ENCODE data around the gene C9orf50. TPM values are rescaled to one million over a fixed set of nuclear protein-coding genes. Genes with fewer than 3 reads are reported as not detected.

Gene C9orf50
- total and polyA plus RNA-seq, 2 experiments from 2014 or later: not detected

DNA sequence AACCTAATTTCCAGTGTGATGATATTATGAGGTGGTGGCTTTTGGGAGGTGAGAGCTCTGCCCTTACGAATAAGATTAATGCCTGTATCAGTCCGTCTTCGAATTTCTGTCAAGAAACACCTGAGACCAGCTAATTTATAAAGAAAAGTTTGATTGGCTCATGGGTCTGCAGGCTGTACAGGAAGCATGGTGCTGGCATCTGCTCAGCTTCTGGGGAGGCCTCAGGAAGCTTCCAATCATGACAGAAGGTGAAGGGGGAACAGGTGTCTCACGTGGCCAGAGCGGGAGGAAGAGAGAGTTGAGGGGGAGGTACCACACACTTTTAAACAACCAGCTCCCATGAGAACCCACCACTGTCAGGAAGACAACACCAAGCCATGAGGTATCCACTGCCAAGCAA lies 46.9 kb downstream of the C9orf50 start:
- Mint-ChIP-seq H3K9me3 (peaks cover 8% of the 10 kb centered on the region; the same call in 2 of the 3 replicates), H3K27me3 (ENCODE audit: insufficient read depth, low read depth, poor library complexity) (peaks cover 18% of the 10 kb centered on the region), H3K36me3 (ENCODE audit: low read depth) (peaks cover 3% of the 10 kb centered on the region; the same call in 1 of the 3 replicates), H3K27ac (no peak overlapping the region), H3K4me3 (no peak overlapping the region), H3K4me1 (peaks cover 18% of the 10 kb centered on the region)
- ATAC-seq (no peak), DNase-seq (ENCODE audit: low spot score) (no peak)
- H3K9me2 ChIP-seq (ENCODE audit: insufficient read depth): no peaks in the 10 kb centered on the region
- H3K4me3 ChIP-seq: no peak overlapping the region
- H3K36me3 ChIP-seq (ENCODE audit: insufficient read depth): no peaks in the 10 kb centered on the region
- H3K27me3 ChIP-seq (ENCODE audit: insufficient read depth): peaks cover 8% of the 10 kb centered on the region
- H3K79me2 ChIP-seq (replicated peaks; ENCODE audit: insufficient read depth): no peaks in the 10 kb centered on the region
- no peak overlapping the region for H3K27ac ChIP-seq (ENCODE audit: low read depth)
- no peaks in the 10 kb centered on the region for H3F3A ChIP-seq (replicated peaks; ENCODE audit: low read depth)
- H2AFZ ChIP-seq: no peak overlapping the region
- peaks cover 15% of the 10 kb centered on the region for H3K4me1 ChIP-seq (ENCODE audit: insufficient read depth)
- H4K20me1 ChIP-seq (replicated peaks; ENCODE audit: insufficient read depth): no peaks in the 10 kb centered on the region
- TF ChIP-seq, protein P1, sequence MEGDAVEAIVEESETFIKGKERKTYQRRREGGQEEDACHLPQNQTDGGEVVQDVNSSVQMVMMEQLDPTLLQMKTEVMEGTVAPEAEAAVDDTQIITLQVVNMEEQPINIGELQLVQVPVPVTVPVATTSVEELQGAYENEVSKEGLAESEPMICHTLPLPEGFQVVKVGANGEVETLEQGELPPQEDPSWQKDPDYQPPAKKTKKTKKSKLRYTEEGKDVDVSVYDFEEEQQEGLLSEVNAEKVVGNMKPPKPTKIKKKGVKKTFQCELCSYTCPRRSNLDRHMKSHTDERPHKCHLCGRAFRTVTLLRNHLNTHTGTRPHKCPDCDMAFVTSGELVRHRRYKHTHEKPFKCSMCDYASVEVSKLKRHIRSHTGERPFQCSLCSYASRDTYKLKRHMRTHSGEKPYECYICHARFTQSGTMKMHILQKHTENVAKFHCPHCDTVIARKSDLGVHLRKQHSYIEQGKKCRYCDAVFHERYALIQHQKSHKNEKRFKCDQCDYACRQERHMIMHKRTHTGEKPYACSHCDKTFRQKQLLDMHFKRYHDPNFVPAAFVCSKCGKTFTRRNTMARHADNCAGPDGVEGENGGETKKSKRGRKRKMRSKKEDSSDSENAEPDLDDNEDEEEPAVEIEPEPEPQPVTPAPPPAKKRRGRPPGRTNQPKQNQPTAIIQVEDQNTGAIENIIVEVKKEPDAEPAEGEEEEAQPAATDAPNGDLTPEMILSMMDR (conservative IDR thresholded peaks at IDR 0.05; ENCODE audit: low read depth in 2 of 2): no peak
- TF ChIP-seq POLR2AphosphoS5 (IDR thresholded peaks at IDR 0.05; ENCODE audit: low read depth): no peak
- TF ChIP-seq EZH2 (IDR thresholded peaks at IDR 0.05; ENCODE audit: low read depth, unreplicated experiment): no peak
- no peak for TF ChIP-seq EZH2phosphoT487 (IDR thresholded peaks at IDR 0.05; ENCODE audit: unreplicated experiment)
- H3K4me2 ChIP-seq: no peak overlapping the region

DNA sequence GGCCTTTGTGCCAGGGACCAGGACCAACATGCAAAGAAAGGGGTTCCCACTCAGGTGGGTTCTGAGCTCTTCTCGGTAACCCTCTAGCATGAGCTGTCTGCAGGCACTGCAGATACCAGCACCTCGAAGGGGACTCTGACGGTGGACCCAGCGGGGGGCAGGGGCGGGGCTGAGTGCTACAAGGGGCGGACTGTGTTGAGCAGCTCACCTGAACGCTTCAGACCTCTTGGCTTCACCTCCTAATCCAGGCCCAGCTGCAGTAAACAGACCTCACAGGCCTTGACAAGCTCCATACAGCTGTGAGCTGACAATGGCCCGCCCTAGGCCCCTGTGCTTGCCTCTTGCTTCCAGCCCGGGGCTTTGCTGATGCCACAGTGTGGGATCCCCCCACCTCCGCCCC lies 48.4 kb downstream of the C9orf50 start:
- peaks cover 27% of the 10 kb centered on the region for H3K27me3 Mint-ChIP-seq (ENCODE audit: insufficient read depth, low read depth, poor library complexity)
- Histone ChIP-seq H3K4me3 (no peak overlapping the region), H3K79me2 (replicated peaks; ENCODE audit: insufficient read depth) (no peaks in the 10 kb centered on the region), H3K4me1 (ENCODE audit: insufficient read depth) (peaks cover 15% of the 10 kb centered on the region), H3K9me2 (ENCODE audit: insufficient read depth) (no peaks in the 10 kb centered on the region), H4K20me1 (replicated peaks; ENCODE audit: insufficient read depth) (no peaks in the 10 kb centered on the region), H3K4me2 (no peak overlapping the region), H3K27ac (ENCODE audit: low read depth) (no peak overlapping the region), H3K27me3 (ENCODE audit: insufficient read depth) (peaks cover 15% of the 10 kb centered on the region), H3K36me3 (ENCODE audit: insufficient read depth) (no peaks in the 10 kb centered on the region), H2AFZ (no peak overlapping the region), H3F3A (replicated peaks; ENCODE audit: low read depth) (no peaks in the 10 kb centered on the region)
- peaks cover 24% of the 10 kb centered on the region for H3K4me1 Mint-ChIP-seq
- H3K27ac Mint-ChIP-seq: no peak overlapping the region
- ATAC-seq: no peak
- H3K9me3 Mint-ChIP-seq: peaks cover 8% of the 10 kb centered on the region; the same call in 2 of the 3 replicates
- peaks cover 3% of the 10 kb centered on the region; the same call in 1 of the 3 replicates for H3K36me3 Mint-ChIP-seq (ENCODE audit: low read depth)
- H3K4me3 Mint-ChIP-seq: no peak overlapping the region
- DNase-seq (ENCODE audit: low spot score): no peak
- TF ChIP-seq STAT1 (IDR thresholded peaks at IDR 0.05; ENCODE audit: unreplicated experiment): no peak
- TF ChIP-seq, protein P1 (conservative IDR thresholded peaks at IDR 0.05; ENCODE audit: low read depth in 2 of 2): no peak
- no peak for TF ChIP-seq POLR2AphosphoS5 (IDR thresholded peaks at IDR 0.05; ENCODE audit: low read depth)
- no peak for TF ChIP-seq EZH2phosphoT487 (IDR thresholded peaks at IDR 0.05; ENCODE audit: unreplicated experiment)
- TF ChIP-seq ZNF331 (CRISPR knock-in tag; IDR thresholded peaks at IDR 0.05; ENCODE audit: low read depth): no peak
- TF ChIP-seq JUNB (IDR thresholded peaks at IDR 0.05; ENCODE audit: unreplicated experiment): no peak
- TF ChIP-seq, protein P2, sequence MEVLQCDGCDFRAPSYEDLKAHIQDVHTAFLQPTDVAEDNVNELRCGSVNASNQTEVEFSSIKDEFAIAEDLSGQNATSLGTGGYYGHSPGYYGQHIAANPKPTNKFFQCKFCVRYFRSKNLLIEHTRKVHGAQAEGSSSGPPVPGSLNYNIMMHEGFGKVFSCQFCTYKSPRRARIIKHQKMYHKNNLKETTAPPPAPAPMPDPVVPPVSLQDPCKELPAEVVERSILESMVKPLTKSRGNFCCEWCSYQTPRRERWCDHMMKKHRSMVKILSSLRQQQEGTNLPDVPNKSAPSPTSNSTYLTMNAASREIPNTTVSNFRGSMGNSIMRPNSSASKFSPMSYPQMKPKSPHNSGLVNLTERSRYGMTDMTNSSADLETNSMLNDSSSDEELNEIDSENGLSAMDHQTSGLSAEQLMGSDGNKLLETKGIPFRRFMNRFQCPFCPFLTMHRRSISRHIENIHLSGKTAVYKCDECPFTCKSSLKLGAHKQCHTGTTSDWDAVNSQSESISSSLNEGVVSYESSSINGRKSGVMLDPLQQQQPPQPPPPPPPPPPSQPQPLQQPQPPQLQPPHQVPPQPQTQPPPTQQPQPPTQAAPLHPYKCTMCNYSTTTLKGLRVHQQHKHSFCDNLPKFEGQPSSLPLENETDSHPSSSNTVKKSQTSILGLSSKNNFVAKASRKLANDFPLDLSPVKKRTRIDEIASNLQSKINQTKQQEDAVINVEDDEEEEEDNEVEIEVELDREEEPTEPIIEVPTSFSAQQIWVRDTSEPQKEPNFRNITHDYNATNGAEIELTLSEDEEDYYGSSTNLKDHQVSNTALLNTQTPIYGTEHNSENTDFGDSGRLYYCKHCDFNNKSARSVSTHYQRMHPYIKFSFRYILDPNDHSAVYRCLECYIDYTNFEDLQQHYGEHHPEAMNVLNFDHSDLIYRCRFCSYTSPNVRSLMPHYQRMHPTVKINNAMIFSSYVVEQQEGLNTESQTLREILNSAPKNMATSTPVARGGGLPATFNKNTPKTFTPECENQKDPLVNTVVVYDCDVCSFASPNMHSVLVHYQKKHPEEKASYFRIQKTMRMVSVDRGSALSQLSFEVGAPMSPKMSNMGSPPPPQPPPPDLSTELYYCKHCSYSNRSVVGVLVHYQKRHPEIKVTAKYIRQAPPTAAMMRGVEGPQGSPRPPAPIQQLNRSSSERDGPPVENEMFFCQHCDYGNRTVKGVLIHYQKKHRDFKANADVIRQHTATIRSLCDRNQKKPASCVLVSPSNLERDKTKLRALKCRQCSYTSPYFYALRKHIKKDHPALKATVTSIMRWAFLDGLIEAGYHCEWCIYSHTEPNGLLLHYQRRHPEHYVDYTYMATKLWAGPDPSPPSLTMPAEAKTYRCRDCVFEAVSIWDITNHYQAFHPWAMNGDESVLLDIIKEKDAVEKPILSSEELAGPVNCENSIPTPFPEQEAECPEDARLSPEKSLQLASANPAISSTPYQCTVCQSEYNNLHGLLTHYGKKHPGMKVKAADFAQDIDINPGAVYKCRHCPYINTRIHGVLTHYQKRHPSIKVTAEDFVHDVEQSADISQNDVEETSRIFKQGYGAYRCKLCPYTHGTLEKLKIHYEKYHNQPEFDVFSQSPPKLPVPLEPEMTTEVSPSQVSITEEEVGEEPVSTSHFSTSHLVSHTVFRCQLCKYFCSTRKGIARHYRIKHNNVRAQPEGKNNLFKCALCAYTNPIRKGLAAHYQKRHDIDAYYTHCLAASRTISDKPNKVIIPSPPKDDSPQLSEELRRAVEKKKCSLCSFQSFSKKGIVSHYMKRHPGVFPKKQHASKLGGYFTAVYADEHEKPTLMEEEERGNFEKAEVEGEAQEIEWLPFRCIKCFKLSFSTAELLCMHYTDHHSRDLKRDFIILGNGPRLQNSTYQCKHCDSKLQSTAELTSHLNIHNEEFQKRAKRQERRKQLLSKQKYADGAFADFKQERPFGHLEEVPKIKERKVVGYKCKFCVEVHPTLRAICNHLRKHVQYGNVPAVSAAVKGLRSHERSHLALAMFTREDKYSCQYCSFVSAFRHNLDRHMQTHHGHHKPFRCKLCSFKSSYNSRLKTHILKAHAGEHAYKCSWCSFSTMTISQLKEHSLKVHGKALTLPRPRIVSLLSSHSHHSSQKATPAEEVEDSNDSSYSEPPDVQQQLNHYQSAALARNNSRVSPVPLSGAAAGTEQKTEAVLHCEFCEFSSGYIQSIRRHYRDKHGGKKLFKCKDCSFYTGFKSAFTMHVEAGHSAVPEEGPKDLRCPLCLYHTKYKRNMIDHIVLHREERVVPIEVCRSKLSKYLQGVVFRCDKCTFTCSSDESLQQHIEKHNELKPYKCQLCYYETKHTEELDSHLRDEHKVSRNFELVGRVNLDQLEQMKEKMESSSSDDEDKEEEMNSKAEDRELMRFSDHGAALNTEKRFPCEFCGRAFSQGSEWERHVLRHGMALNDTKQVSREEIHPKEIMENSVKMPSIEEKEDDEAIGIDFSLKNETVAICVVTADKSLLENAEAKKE (CRISPR knock-in tag; IDR thresholded peaks at IDR 0.05): no peak
- no peak for TF ChIP-seq CREB1 (CRISPR knock-in tag; IDR thresholded peaks at IDR 0.05; ENCODE audit: low read depth)
- no peak for TF ChIP-seq NANOG (IDR thresholded peaks at IDR 0.05; ENCODE audit: borderline replicate concordance)

Measured in GM23338 (cell line).